Right lung (tissue), 5 donors: ENCODE measurements around the gene ALKBH6. TPM values are rescaled to one million over a fixed set of nuclear protein-coding genes. Genes with fewer than 3 reads are reported as not detected.

ENCODE experiments used
- DNase-seq, 2 donors: peaks; one replicate each; pipeline ENCODE4 v3.0.0-alpha.2; 2013
- polyA plus RNA-seq, 5 donors: library from polyadenylated mRNA; unstranded; fragments of 120-200 nt; gene quantifications; one replicate each; pipeline versions ENCODE4 v1.2.1 to v1.2.3, GENCODE V29; 2013; ENCODE audit warnings: inconsistent platforms in 1 of 5, low replicate concordance in 1 of 5; ENCODE audit not compliant: insufficient read length in 5 of 5, insufficient read depth in 1 of 5

ALKBH6 gene
- polyA plus RNA-seq, 5 donors: 17.2 to 19.0 (median 18.4) TPM

- no peak for DNase-seq
Observed at GRCh38 chr19:35959968-35960320, 54.1 kb downstream of the ALKBH6 start.

Other genes starting within 250 kb of the ALKBH6 start
- 10 to 100 TPM; 21.8 to 40.7 (median 27.3) TPM for gene ARHGAP33, start 238.6 kb downstream of the ALKBH6 start, polyA plus RNA-seq
- 1 to 10 TPM in 1 of 5 donors, under 1 TPM in 1, not detected in 3; 0.21 to 1.0 TPM for gene PRODH2, start 201.4 kb downstream of the ALKBH6 start, polyA plus RNA-seq
- 1 to 10 TPM in 1 of 5 donors, under 1 TPM in 4; 0.29 to 1.5 (median 0.50) TPM for gene NPHS1, start 161.7 kb downstream of the ALKBH6 start, polyA plus RNA-seq
- gene KIRREL2, start 157.3 kb downstream of the ALKBH6 start, polyA plus RNA-seq: 1 to 10 TPM; 1.1 to 4.3 (median 1.8) TPM
- gene APLP1, start 145.6 kb downstream of the ALKBH6 start, polyA plus RNA-seq: 10 to 100 TPM in 1 of 5 donors, 1 to 10 TPM in 4; 8.2 to 13.8 (median 9.0) TPM
- 1 to 10 TPM; 3.7 to 7.0 (median 5.7) TPM for gene NFKBID, start 113.7 kb downstream of the ALKBH6 start, polyA plus RNA-seq
- gene HCST, start 111.7 kb downstream of the ALKBH6 start, polyA plus RNA-seq: 1 to 10 TPM; 5.0 to 7.9 (median 6.0) TPM
- 10 to 100 TPM; 12.1 to 20.4 (median 14.7) TPM for gene TYROBP, start 105.9 kb downstream of the ALKBH6 start, polyA plus RNA-seq
- 10 to 100 TPM in 2 of 5 donors, 1 to 10 TPM in 3; 6.5 to 18.2 (median 7.7) TPM for gene LRFN3, start 77.8 kb downstream of the ALKBH6 start, polyA plus RNA-seq
- 10 to 100 TPM in 4 of 5 donors, 1 to 10 TPM in 1; 9.1 to 15.0 (median 11.7) TPM for gene SDHAF1, start 19.0 kb downstream of the ALKBH6 start, polyA plus RNA-seq
- 10 to 100 TPM in 2 of 5 donors, 1 to 10 TPM in 3; 6.4 to 10.9 (median 9.9) TPM for gene SYNE4, start 5.4 kb downstream of the ALKBH6 start, polyA plus RNA-seq
- 10 to 100 TPM; 23.6 to 31.9 (median 25.6) TPM for gene CLIP3, start 18.7 kb upstream of the ALKBH6 start, polyA plus RNA-seq
- gene THAP8, start 40.1 kb upstream of the ALKBH6 start, polyA plus RNA-seq: 1 to 10 TPM; 4.2 to 9.0 (median 6.6) TPM
- gene WDR62, start 40.7 kb upstream of the ALKBH6 start, polyA plus RNA-seq: 1 to 10 TPM; 4.3 to 6.0 (median 4.9) TPM
- gene OVOL3, start 96.9 kb upstream of the ALKBH6 start, polyA plus RNA-seq: under 1 TPM in 3 of 5 donors, not detected in 2; 0.15 to 0.27 (median 0.16) TPM
- 10 to 100 TPM; 34.3 to 64.7 (median 36.4) TPM for gene POLR2I, start 100.7 kb upstream of the ALKBH6 start, polyA plus RNA-seq
- gene TBCB, start 101.3 kb upstream of the ALKBH6 start, polyA plus RNA-seq: 100 to 1,000 TPM in 4 of 5 donors, 10 to 100 TPM in 1; 96.1 to 147 (median 107) TPM
- gene CAPNS1, start 125.9 kb upstream of the ALKBH6 start, polyA plus RNA-seq: 100 to 1,000 TPM; 470 to 696 (median 513) TPM
- 10 to 100 TPM; 25.5 to 78.0 (median 37.3) TPM for gene COX7A1, start 138.2 kb upstream of the ALKBH6 start, polyA plus RNA-seq
- 1 to 10 TPM; 5.4 to 7.6 (median 7.1) TPM for gene ZNF565, start 200.5 kb upstream of the ALKBH6 start, polyA plus RNA-seq
- gene ZNF146, start 200.9 kb upstream of the ALKBH6 start, polyA plus RNA-seq: 100 to 1,000 TPM in 4 of 5 donors, 10 to 100 TPM in 1; 91.5 to 149 (median 129) TPM